DND-41 (cell line): ENCODE data around the gene RELN.

Experiments used
- CTCF ChIP-seq: IDR thresholded peaks from 2 replicates; pipeline ENCODE4 v1.5.1; 2012; ENCODE audit warnings: borderline replicate concordance, low read length, moderate library complexity, mild to moderate bottlenecking; ENCODE audit not compliant: poor library complexity, severe bottlenecking; ENCODE audit errors: extremely low read depth
- EZH2 ChIP-seq: IDR thresholded peaks from 3 replicates; pipeline ENCODE4 v1.6.1; 2012; ENCODE audit warnings: borderline replicate concordance, low read depth, mild to moderate bottlenecking, moderate library complexity, low read length, inconsistent platforms; ENCODE audit not compliant: severe bottlenecking

- TF ChIP-seq CTCF (no peak), EZH2 (no peak)
Measured at GRCh38 chr7:104038136-104038535, 48.7 kb upstream of the RELN start.
